Measurements from ENCODE around the gene NAV2. TPM values are rescaled to one million over a fixed set of nuclear protein-coding genes. Genes with fewer than 3 reads are reported as not detected.
A peak's percentile ranks its signal among the peaks of the same experiment; 100 is the strongest.

The NAV2 gene
- total RNA-seq, 1 donor from 2014 or later, result 11.1 TPM

- TF ChIP-seq CTCF (IDR thresholded peaks at IDR 0.05; ENCODE audit: insufficient read depth, low read length, severe bottlenecking), result no peak
- FAIRE-seq (no peak), DNase-seq (ENCODE audit: low read depth) (no peak)
- no peak overlapping the region for H3K4me3 ChIP-seq (ENCODE audit: low read depth, low read length)
- H3K27me3 ChIP-seq (ENCODE audit: control insufficient read depth, insufficient read depth, low read length), result no peaks in the 10 kb centered on the region
- H3K36me3 ChIP-seq (ENCODE audit: control insufficient read depth, insufficient read depth, low read length), result no peaks in the 10 kb centered on the region
Measured at GRCh38 chr11:19868871-19869270, 156.2 kb downstream of the NAV2 start.

GRCh38 chr11:19869466-19869865 is 156.8 kb downstream of the NAV2 start:
- TF ChIP-seq CTCF (IDR thresholded peaks at IDR 0.05; ENCODE audit: insufficient read depth, low read length, severe bottlenecking), result no peak
- H3K4me3 ChIP-seq (ENCODE audit: low read depth, low read length), result no peak overlapping the region
- H3K36me3 ChIP-seq (ENCODE audit: control insufficient read depth, insufficient read depth, low read length), result no peaks in the 10 kb centered on the region
- FAIRE-seq, result peak; percentile 52
- no peak for DNase-seq (ENCODE audit: low read depth)
- H3K27me3 ChIP-seq (ENCODE audit: control insufficient read depth, insufficient read depth, low read length), result no peaks in the 10 kb centered on the region

- no peak for TF ChIP-seq CTCF (IDR thresholded peaks at IDR 0.05; ENCODE audit: insufficient read depth, low read length, severe bottlenecking)
- Histone ChIP-seq H3K36me3 (ENCODE audit: control insufficient read depth, insufficient read depth, low read length) (no peaks in the 10 kb centered on the region), H3K4me3 (ENCODE audit: low read depth, low read length) (no peak overlapping the region), H3K27me3 (ENCODE audit: control insufficient read depth, insufficient read depth, low read length) (no peaks in the 10 kb centered on the region)
- FAIRE-seq (no peak), DNase-seq (ENCODE audit: low read depth) (no peak)
Measured at GRCh38 chr11:19869946-19870589, 157.4 kb downstream of the NAV2 start.

- H3K4me3 ChIP-seq (ENCODE audit: low read depth, low read length), result no peak overlapping the region
- H3K27me3 ChIP-seq (ENCODE audit: control insufficient read depth, insufficient read depth, low read length), result no peaks in the 10 kb centered on the region
- no peaks in the 10 kb centered on the region for H3K36me3 ChIP-seq (ENCODE audit: control insufficient read depth, insufficient read depth, low read length)
- no peak for TF ChIP-seq CTCF (IDR thresholded peaks at IDR 0.05; ENCODE audit: insufficient read depth, low read length, severe bottlenecking)
- DNase-seq (ENCODE audit: low read depth) (no peak), FAIRE-seq (no peak)
Measured at GRCh38 chr11:19871531-19871930, 158.9 kb downstream of the NAV2 start.

GRCh38 chr11:19872512-19873145 is 160.0 kb downstream of the NAV2 start:
- FAIRE-seq, result no peak
- H3K4me3 ChIP-seq (ENCODE audit: low read depth, low read length), result no peak overlapping the region
- H3K36me3 ChIP-seq (ENCODE audit: control insufficient read depth, insufficient read depth, low read length), result no peaks in the 10 kb centered on the region
- no peak for TF ChIP-seq CTCF (IDR thresholded peaks at IDR 0.05; ENCODE audit: insufficient read depth, low read length, severe bottlenecking)
- DNase-seq (ENCODE audit: low read depth), result no peak
- H3K27me3 ChIP-seq (ENCODE audit: control insufficient read depth, insufficient read depth, low read length), result no peaks in the 10 kb centered on the region

Measured in bronchial epithelial cell (primary cell).